GM12875 (cell line): ENCODE measurements around the gene ESF1.

ENCODE experiments used
- H3K4me3 ChIP-seq: one replicate; pipeline ENCODE4 v1.5.1; 2011; ENCODE audit warnings: low read depth, low read length, control low read depth
- TF ChIP-seq, protein P1 (sequence below): IDR thresholded peaks from 2 replicates; pipeline ENCODE4 v1.5.1; 2011; ENCODE audit warnings: low read depth, mild to moderate bottlenecking, control low read depth, inconsistent platforms, low read length, moderate library complexity, borderline replicate concordance; ENCODE audit not compliant: insufficient read depth

Gene ESF1

DNA sequence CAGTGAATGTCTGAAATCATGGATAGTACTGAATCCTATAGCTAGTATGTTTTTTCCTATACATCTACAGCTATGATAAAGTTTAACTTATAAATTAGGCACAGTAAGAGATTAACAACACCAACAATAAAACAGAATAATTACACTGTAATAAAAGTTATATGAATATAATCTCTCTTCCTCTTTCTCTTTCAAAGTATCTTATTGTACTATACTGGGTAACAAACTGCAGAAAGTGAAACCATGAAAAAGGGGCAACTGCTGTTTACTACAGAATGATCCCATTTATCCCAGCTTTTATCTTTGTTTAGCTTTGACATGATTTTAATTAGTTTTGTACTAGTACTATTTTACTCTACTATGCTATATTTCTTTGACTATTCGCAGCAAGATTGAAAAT lies 25.8 kb downstream of the ESF1 start:
- TF ChIP-seq, protein P1, sequence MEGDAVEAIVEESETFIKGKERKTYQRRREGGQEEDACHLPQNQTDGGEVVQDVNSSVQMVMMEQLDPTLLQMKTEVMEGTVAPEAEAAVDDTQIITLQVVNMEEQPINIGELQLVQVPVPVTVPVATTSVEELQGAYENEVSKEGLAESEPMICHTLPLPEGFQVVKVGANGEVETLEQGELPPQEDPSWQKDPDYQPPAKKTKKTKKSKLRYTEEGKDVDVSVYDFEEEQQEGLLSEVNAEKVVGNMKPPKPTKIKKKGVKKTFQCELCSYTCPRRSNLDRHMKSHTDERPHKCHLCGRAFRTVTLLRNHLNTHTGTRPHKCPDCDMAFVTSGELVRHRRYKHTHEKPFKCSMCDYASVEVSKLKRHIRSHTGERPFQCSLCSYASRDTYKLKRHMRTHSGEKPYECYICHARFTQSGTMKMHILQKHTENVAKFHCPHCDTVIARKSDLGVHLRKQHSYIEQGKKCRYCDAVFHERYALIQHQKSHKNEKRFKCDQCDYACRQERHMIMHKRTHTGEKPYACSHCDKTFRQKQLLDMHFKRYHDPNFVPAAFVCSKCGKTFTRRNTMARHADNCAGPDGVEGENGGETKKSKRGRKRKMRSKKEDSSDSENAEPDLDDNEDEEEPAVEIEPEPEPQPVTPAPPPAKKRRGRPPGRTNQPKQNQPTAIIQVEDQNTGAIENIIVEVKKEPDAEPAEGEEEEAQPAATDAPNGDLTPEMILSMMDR = no peak
- H3K4me3 ChIP-seq = no peak overlapping the region

DNA sequence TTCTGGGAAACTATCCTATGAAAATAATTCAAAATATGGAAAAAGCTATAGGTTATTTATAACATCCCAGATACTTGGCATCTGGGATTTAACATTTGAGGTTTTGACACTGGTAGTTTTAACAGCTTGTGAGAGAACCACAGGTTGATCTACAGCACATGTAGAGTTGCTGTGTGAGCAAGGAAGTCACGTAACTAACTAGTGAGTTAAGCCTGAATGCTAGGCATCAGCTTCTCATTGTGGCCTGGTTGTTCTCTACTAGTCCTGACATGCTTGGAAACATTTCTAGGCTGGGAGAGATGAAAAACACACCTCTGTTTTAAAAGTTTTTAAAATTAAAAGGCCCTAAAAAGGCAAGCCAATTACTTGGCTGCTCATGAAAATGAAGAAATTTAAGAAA lies 28.2 kb downstream of the ESF1 start:
- no peak overlapping the region for H3K4me3 ChIP-seq
- TF ChIP-seq, protein P1 = no peak

DNA sequence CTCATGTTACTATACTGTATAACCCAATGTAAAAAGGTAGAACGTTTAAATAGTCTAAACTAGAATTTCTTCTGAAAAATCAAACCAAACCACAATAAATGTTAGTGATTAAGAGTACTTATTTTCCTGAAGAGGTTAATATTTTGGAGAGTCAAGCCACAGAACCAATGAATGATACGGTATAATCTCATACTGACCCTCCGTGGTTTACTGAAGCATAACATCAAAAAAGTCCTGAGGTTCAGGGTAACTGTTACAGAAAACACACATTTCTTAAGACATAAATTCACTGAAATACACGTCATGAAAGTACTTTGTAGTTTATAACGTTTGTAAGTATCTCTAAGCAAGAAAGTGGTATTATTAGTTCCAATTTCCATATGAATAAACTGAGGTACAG lies 28.9 kb downstream of the ESF1 start:
- TF ChIP-seq, protein P1 = no peak
- no peak overlapping the region for H3K4me3 ChIP-seq

DNA sequence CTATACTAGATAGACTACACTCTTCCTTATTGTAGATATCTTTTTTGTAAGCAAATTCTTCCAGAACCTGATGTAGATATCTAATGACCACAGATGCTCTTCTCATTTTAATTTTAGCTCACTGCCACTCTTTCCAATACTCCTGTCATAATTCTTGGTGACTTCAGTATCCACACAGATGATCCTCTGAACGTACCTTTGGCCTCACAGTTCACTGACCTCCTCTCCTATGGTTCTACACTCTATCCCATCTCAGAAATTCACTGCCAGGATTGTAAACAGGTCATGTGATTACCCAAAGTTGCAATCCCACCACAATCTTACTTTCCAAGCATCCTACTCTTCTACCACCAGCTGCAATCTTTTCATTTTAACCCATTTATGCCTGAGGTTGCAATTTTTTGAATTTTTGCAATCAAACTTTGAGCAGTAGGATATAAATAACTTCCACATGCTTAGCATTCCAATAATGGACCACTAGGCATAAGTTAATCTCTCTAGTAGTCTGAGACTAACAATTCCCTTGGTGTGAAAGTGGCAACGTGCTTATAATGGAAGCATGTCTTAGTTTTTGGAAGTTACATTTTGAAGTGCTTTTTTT lies 31.2 kb downstream of the ESF1 start:
- no peak overlapping the region for H3K4me3 ChIP-seq
- TF ChIP-seq, protein P1 = no peak

DNA sequence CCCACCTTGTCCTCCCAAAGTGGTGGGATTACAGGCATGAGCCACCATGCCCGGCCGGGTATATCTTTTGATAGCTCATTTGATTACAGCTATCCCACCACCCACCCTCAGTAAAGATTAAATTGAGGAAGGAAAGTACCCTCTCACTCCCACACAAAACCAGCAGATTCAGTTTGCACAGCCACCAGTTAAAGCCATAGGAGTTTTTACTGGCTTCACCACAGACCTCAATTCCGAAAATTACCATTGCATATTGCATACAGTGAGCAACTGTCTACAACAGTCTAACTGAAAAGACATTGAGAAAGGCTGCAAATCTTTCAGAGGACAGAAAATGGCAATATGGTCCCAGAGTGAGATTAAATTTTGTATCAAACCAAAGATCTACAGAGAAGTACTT lies 34.9 kb downstream of the ESF1 start:
- TF ChIP-seq, protein P1 = no peak

DNA sequence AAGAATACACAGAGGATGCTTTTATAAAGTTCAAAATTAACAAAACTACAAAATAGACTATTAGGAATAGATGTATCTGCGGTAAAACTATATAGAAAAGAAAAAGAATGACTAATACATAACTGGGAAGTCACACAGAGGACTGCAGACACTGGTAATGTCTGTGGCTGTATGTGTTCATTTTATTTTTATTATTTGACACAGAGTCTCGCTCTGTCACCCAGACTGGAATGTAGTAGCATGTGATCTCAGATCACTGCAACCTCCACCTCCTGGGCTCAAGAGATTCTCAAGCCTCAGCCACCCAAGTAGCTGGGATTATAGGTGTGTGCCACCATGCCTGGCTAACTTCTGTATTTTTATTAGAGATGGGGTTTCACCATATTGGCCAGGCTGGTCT lies 38.9 kb downstream of the ESF1 start:
- H3K4me3 ChIP-seq = no peak overlapping the region
- TF ChIP-seq, protein P1 = no peak

More for the DNA sequence above, 34.9 kb downstream of the ESF1 start:
- H3K4me3 ChIP-seq = no peak overlapping the region

DNA sequence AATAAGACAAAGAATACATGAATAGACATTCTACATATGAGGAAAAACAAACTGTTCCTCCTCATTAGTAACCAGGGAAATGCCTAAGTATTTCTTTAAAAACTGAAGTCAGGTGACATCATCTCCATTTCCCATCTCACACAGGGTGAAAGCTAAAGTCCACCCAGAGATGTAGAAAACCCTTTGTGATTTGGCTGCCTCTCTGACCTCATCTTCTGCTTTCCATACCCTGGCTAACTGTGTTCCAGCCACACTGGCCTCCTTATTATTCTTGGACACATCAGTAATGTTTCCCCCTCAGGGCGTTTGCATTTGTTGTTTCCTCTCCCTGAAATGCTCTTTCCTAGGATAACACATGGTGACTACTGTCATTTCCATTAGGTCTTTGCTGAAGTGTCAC lies 40.4 kb downstream of the ESF1 start:
- TF ChIP-seq, protein P1 = no peak
- no peak overlapping the region for H3K4me3 ChIP-seq
